HCT116 (cell line): ENCODE results near the gene RBM38.

Experiments used
- CEBPB ChIP-seq: IDR thresholded peaks from 2 replicates; pipeline ENCODE4 v1.6.1; 2012; ENCODE audit warnings: low read depth
- EGR1 ChIP-seq: IDR thresholded peaks from 2 replicates; pipeline ENCODE4 v1.6.1; 2012; ENCODE audit warnings: low read depth
- EZH2 ChIP-seq: fragments of 200-600 bp; sonication (generic); IDR thresholded peaks from 2 replicates; pipeline ENCODE4 v1.6.1; 2017; ENCODE audit warnings: antibody characterized with exemption, mixed run types
- EZH2phosphoT487 ChIP-seq: fragments of 200-600 bp; IDR thresholded peaks from 2 replicates; pipeline ENCODE4 v1.6.1; 2018; ENCODE audit warnings: antibody characterized with exemption, borderline replicate concordance
- JUND ChIP-seq: IDR thresholded peaks from 2 replicates; pipeline ENCODE4 v1.6.1; 2012
- POLR2A ChIP-seq: IDR thresholded peaks from 2 replicates; pipeline ENCODE4 v1.7.0; 2011; ENCODE audit warnings: borderline replicate concordance; ENCODE audit not compliant: insufficient read depth, insufficient read length; ENCODE audit errors: extremely low read depth
- RAD21 ChIP-seq: IDR thresholded peaks from 2 replicates; pipeline ENCODE4 v1.6.1; 2012; ENCODE audit warnings: low read depth, mild to moderate bottlenecking
- REST ChIP-seq: IDR thresholded peaks from 2 replicates; pipeline ENCODE4 v1.6.1; 2012; ENCODE audit warnings: low read depth
- SRF ChIP-seq: IDR thresholded peaks from 2 replicates; pipeline ENCODE4 v1.6.1; 2012; ENCODE audit warnings: low read depth
- TCF7L2 ChIP-seq: IDR thresholded peaks from 2 replicates; pipeline ENCODE4 v1.7.0; 2011; ENCODE audit warnings: borderline replicate concordance, inconsistent platforms; ENCODE audit not compliant: insufficient read depth, insufficient read length; ENCODE audit errors: extremely low read depth
- ZNF274 ChIP-seq: fragments of 200-500 bp; sonication (Bioruptor generic); IDR thresholded peaks from 2 replicates; pipeline ENCODE4 v1.6.1; 2014; ENCODE audit warnings: mild to moderate bottlenecking, low read depth, low read length, inconsistent platforms
- TF ChIP-seq, protein P1 (sequence below), 3 experiments: fragments of 200-600 bp in 1 of 3; sonication (generic) in 1 of 3; IDR thresholded peaks in 2 of 3; conservative IDR thresholded peaks in 1 of 3; 2 replicates each; pipeline ENCODE4 v1.5.1; 2012 to 2017; ENCODE audit warnings: low read depth in 2 of 3, low read length in 2 of 3, antibody characterized with exemption in 1 of 3, borderline replicate concordance in 1 of 3, control low read depth in 1 of 3, mild to moderate bottlenecking in 1 of 3, mixed read lengths in 1 of 3, mixed run types in 1 of 3, moderate library complexity in 1 of 3; ENCODE audit not compliant: insufficient read depth in 1 of 3
- TF ChIP-seq, protein P2 (sequence below): IDR thresholded peaks from 2 replicates; pipeline ENCODE4 v1.6.1; 2012

DNA sequence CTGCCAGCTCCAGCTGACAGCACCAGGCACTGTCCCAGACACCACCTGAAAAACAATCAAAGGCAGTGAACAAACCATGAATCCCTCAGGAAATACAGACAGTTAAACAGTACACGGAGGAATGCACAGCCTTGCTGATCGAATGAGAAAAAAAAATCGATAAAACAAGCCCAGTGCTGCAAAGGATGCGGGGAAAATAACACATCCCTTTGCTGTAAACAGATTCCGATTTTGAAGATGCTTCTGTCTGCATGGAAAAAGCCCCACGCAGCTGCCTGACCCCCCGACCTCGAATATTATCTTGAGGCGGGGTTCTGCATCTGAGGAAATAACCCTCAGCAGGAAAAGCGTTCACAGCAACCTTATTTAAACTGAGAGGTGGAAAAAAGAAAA is 43.9 kb downstream of the RBM38 start:
- TF ChIP-seq, protein P1, sequence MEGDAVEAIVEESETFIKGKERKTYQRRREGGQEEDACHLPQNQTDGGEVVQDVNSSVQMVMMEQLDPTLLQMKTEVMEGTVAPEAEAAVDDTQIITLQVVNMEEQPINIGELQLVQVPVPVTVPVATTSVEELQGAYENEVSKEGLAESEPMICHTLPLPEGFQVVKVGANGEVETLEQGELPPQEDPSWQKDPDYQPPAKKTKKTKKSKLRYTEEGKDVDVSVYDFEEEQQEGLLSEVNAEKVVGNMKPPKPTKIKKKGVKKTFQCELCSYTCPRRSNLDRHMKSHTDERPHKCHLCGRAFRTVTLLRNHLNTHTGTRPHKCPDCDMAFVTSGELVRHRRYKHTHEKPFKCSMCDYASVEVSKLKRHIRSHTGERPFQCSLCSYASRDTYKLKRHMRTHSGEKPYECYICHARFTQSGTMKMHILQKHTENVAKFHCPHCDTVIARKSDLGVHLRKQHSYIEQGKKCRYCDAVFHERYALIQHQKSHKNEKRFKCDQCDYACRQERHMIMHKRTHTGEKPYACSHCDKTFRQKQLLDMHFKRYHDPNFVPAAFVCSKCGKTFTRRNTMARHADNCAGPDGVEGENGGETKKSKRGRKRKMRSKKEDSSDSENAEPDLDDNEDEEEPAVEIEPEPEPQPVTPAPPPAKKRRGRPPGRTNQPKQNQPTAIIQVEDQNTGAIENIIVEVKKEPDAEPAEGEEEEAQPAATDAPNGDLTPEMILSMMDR (IDR thresholded peaks at IDR 0.05 in 2 of 3, conservative IDR thresholded peaks at IDR 0.05 in 1 of 3; ENCODE audit: borderline replicate concordance in 1 of 3, insufficient read depth in 1 of 3, low read depth in 2 of 3, low read length in 2 of 3), result no peak
- no peak for TF ChIP-seq EZH2
- TF ChIP-seq EGR1, result no peak
- no peak for TF ChIP-seq POLR2A
- TF ChIP-seq RAD21, result no peak
- no peak for TF ChIP-seq EZH2phosphoT487
- TF ChIP-seq ZNF274, result no peak
- TF ChIP-seq SRF, result no peak
- no peak for TF ChIP-seq REST
- no peak for TF ChIP-seq TCF7L2
- TF ChIP-seq CEBPB, result no peak
- no peak for TF ChIP-seq JUND
- TF ChIP-seq, protein P2, sequence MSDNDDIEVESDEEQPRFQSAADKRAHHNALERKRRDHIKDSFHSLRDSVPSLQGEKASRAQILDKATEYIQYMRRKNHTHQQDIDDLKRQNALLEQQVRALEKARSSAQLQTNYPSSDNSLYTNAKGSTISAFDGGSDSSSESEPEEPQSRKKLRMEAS, result no peak
